Measurements from ENCODE around the gene ZNF24. TPM values are rescaled to one million over a fixed set of nuclear protein-coding genes. Genes with fewer than 3 reads are reported as not detected.
A peak's percentile ranks its signal among the peaks of the same experiment; 100 is the strongest.

The ZNF24 gene
- total and polyA plus RNA-seq, 10 of the 15 experiments (the other 5 are each of a cell fraction or from before 2014, with no cell fraction given): 13.6 to 41.7 (median 28.3) TPM

GRCh38 chr18:35290094-35290735 is 54.0 kb downstream of the ZNF24 start, which contains the start of gene ZSCAN30 (continued):
- TF ChIP-seq MAX (IDR thresholded peaks at IDR 0.05; ENCODE audit: low read depth, low read length): peak; percentile 51; the same call in 1 of the 2 replicates
- TF ChIP-seq ETV6 (conservative IDR thresholded peaks at IDR 0.05 in 1 of 2, IDR thresholded peaks at IDR 0.05 in 1 of 2; ENCODE audit: borderline replicate concordance in 1 of 2, low read depth in 1 of 2): peak in 1 of 2 experiments; percentile 15; a peak in 1 of 4 replicates
- TF ChIP-seq, protein P1, sequence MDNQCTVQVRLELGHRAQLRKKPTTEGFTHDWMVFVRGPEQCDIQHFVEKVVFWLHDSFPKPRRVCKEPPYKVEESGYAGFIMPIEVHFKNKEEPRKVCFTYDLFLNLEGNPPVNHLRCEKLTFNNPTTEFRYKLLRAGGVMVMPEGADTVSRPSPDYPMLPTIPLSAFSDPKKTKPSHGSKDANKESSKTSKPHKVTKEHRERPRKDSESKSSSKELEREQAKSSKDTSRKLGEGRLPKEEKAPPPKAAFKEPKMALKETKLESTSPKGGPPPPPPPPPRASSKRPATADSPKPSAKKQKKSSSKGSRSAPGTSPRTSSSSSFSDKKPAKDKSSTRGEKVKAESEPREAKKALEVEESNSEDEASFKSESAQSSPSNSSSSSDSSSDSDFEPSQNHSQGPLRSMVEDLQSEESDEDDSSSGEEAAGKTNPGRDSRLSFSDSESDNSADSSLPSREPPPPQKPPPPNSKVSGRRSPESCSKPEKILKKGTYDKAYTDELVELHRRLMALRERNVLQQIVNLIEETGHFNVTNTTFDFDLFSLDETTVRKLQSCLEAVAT (IDR thresholded peaks at IDR 0.05): peak; percentile 100
- no peak for TF ChIP-seq CHD1 (IDR thresholded peaks at IDR 0.05; ENCODE audit: low read depth, low read length)
- 0 out of 2 replicates have a peak, but pooled peaks have one; percentile 4 for TF ChIP-seq NFYB (IDR thresholded peaks at IDR 0.05; ENCODE audit: insufficient read depth, low read depth, low read length)
- peak; percentile 81 for TF ChIP-seq NR2C1 (IDR thresholded peaks at IDR 0.05)
- peak; percentile 90; the same call in 2 of the 3 replicates for TF ChIP-seq POU2F2 (IDR thresholded peaks at IDR 0.05; ENCODE audit: borderline replicate concordance, low read depth, low read length)
- peak; percentile 95 for TF ChIP-seq ATF2 (IDR thresholded peaks at IDR 0.05; ENCODE audit: low read length)
- TF ChIP-seq MXI1 (IDR thresholded peaks at IDR 0.05; ENCODE audit: low read depth, low read length): peak; percentile 62; the same call in 1 of the 2 replicates
- peak; percentile 4; the same call in 1 of the 2 replicates for TF ChIP-seq STAT3 (IDR thresholded peaks at IDR 0.05; ENCODE audit: low read depth, low read length)
- TF ChIP-seq BRCA1 (IDR thresholded peaks at IDR 0.05; ENCODE audit: low read depth, low read length): no peak
- TF ChIP-seq RCOR1 (conservative IDR thresholded peaks at IDR 0.05; ENCODE audit: low read depth, low read length): 0 out of 2 replicates have a peak, but pooled peaks have one; percentile 26
- peak; percentile 70; the same call in 1 of the 2 replicates for TF ChIP-seq NR2F1 (conservative IDR thresholded peaks at IDR 0.05)
- TF ChIP-seq IKZF2 (IDR thresholded peaks at IDR 0.05): peak; percentile 51 to 71; a peak in 3 of 4 replicates
- no peak for TF ChIP-seq NFYA (IDR thresholded peaks at IDR 0.05; ENCODE audit: borderline replicate concordance, low read depth, low read length)
- TF ChIP-seq BCL11A (IDR thresholded peaks at IDR 0.05; ENCODE audit: low read depth, low read length): 0 out of 2 replicates have a peak, but pooled peaks have one; percentile 39
- peak; percentile 61 for TF ChIP-seq RELA (IDR thresholded peaks at IDR 0.05; ENCODE audit: borderline replicate concordance, partially characterized antibody)
- peak; percentile 66 for TF ChIP-seq HDGF (IDR thresholded peaks at IDR 0.05)
- TF ChIP-seq EGR1 (IDR thresholded peaks at IDR 0.05; ENCODE audit: borderline replicate concordance in 1 of 2, low read depth in 2 of 2, low read length in 2 of 2): peak in 1 of 2 experiments; percentile 90; a peak in 2 of 3 replicates
- 0 out of 2 replicates have a peak, but pooled peaks have one; percentile 62 for TF ChIP-seq TCF3 (IDR thresholded peaks at IDR 0.05; ENCODE audit: borderline replicate concordance, insufficient read depth, low read depth, low read length)
- TF ChIP-seq RB1 (IDR thresholded peaks at IDR 0.05; ENCODE audit: borderline replicate concordance): peak; percentile 90; the same call in 1 of the 2 replicates
- TF ChIP-seq CREB1 (IDR thresholded peaks at IDR 0.05; ENCODE audit: low read depth): peak; percentile 90
- TF ChIP-seq CREM (IDR thresholded peaks at IDR 0.05; ENCODE audit: low read depth): peak; percentile 88
- no peak for TF ChIP-seq YBX1 (IDR thresholded peaks at IDR 0.05)
- peak; percentile 62 for TF ChIP-seq NKRF (conservative IDR thresholded peaks at IDR 0.05)
- peak; percentile 86 for TF ChIP-seq SMAD5 (IDR thresholded peaks at IDR 0.05; ENCODE audit: low read depth)
- peak; percentile 86 for TF ChIP-seq IKZF1 (conservative IDR thresholded peaks at IDR 0.05)
